ENCODE measurements around the gene JAKMIP3. TPM values are rescaled to one million over a fixed set of nuclear protein-coding genes. Genes with fewer than 3 reads are reported as not detected.

The JAKMIP3 gene
- total RNA-seq, 1 experiment from 2014 or later, result 5.6 TPM

- no peaks in the 10 kb centered on the region for H3K9me3 ChIP-seq (ENCODE audit: insufficient read depth, low read depth)
- ChIA-PET POLR2A (ENCODE audit: unreplicated experiment) (interaction anchor here (1.4 kb wide), 1 partner anchor 28 kb away, joined by 8 read pairs; no protein-coding TSS in a partner anchor), CTCF (no interaction called here)
- peaks cover 8% of the 10 kb centered on the region; the same call in 1 of the 2 replicates for H3F3A ChIP-seq (ENCODE audit: insufficient read depth, low read depth)
- DNase-seq, result no peak
- H3K4me3 ChIP-seq, result peak overlapping the region; percentile 77
- no peaks in the 10 kb centered on the region for H4K20me1 ChIP-seq (ENCODE audit: insufficient read depth)
- no peaks in the 10 kb centered on the region for H3K9me2 ChIP-seq (ENCODE audit: insufficient read depth)
- H3K27ac ChIP-seq, result peak overlapping the region; percentile 77
- BruUV-seq (replicated peaks), result no TSS peak
- no peaks in the 10 kb centered on the region for H3K27me3 ChIP-seq (ENCODE audit: insufficient read depth, low read depth)
- no peaks in the 10 kb centered on the region for H3K36me3 ChIP-seq (ENCODE audit: low read depth)
- intact Hi-C loops (cut with micrococcal nuclease; ENCODE audit: unreplicated experiment), result no loop called here
- peaks cover 2% of the 10 kb centered on the region; the same call in 1 of the 2 replicates for H3K79me2 ChIP-seq (ENCODE audit: low read depth)
- no peak overlapping the region for H2AFZ ChIP-seq
- no peak for TF ChIP-seq CTCF (conservative IDR thresholded peaks at IDR 0.05)
- H3K4me1 ChIP-seq (replicated peaks; ENCODE audit: insufficient read depth), result peaks cover 21% of the 10 kb centered on the region; the same call in 1 of the 2 replicates
- peak overlapping the region; percentile 88 for H3K4me2 ChIP-seq
These were observed 1.1 kb downstream of the JAKMIP3 start for GRCh38 chr10:132066812-132067211.

- H3K4me3 ChIP-seq, result no peak overlapping the region
- no peaks in the 10 kb centered on the region for H3K9me2 ChIP-seq (ENCODE audit: insufficient read depth)
- H3K36me3 ChIP-seq (ENCODE audit: low read depth), result no peaks in the 10 kb centered on the region
- H3K4me2 ChIP-seq, result no peak overlapping the region
- peaks cover 8% of the 10 kb centered on the region; the same call in 1 of the 2 replicates for H3F3A ChIP-seq (ENCODE audit: insufficient read depth, low read depth)
- no peak for TF ChIP-seq EZH2 (IDR thresholded peaks at IDR 0.05; ENCODE audit: low read depth)
- H4K20me1 ChIP-seq (ENCODE audit: insufficient read depth), result no peaks in the 10 kb centered on the region
- POLR2A ChIA-PET (ENCODE audit: unreplicated experiment), result no interaction called here
- H3K4me1 ChIP-seq (replicated peaks; ENCODE audit: insufficient read depth), result peaks cover 21% of the 10 kb centered on the region; the same call in 1 of the 2 replicates
- intact Hi-C loops (cut with micrococcal nuclease; ENCODE audit: unreplicated experiment), result no loop called here
- no peak overlapping the region for H2AFZ ChIP-seq
- no peaks in the 10 kb centered on the region for H3K27me3 ChIP-seq (ENCODE audit: insufficient read depth, low read depth)
- H3K27ac ChIP-seq, result no peak overlapping the region
- CTCF ChIA-PET, result no interaction called here
- H3K9me3 ChIP-seq (ENCODE audit: insufficient read depth, low read depth), result no peaks in the 10 kb centered on the region
- DNase-seq, result no peak
- H3K79me2 ChIP-seq (ENCODE audit: low read depth), result peaks cover 2% of the 10 kb centered on the region; the same call in 1 of the 2 replicates
- BruUV-seq (replicated peaks), result no TSS peak
These were observed 2.8 kb downstream of the JAKMIP3 start for GRCh38 chr10:132068431-132069121.

- ChIA-PET CTCF (no interaction called here), POLR2A (ENCODE audit: unreplicated experiment) (no interaction called here)
- H3K27ac ChIP-seq, result no peak overlapping the region
- H3K9me3 ChIP-seq (ENCODE audit: insufficient read depth, low read depth), result no peaks in the 10 kb centered on the region
- peaks cover 2% of the 10 kb centered on the region; the same call in 1 of the 2 replicates for H3K79me2 ChIP-seq (ENCODE audit: low read depth)
- no peaks in the 10 kb centered on the region for H3K9me2 ChIP-seq (ENCODE audit: insufficient read depth)
- peaks cover 8% of the 10 kb centered on the region; the same call in 1 of the 2 replicates for H3F3A ChIP-seq (ENCODE audit: insufficient read depth, low read depth)
- no TSS peak for BruUV-seq (replicated peaks)
- no peak for TF ChIP-seq EZH2 (IDR thresholded peaks at IDR 0.05; ENCODE audit: low read depth)
- no peak for TF ChIP-seq CTCF (conservative IDR thresholded peaks at IDR 0.05)
- peaks cover 21% of the 10 kb centered on the region; the same call in 1 of the 2 replicates for H3K4me1 ChIP-seq (replicated peaks; ENCODE audit: insufficient read depth)
- intact Hi-C loops (cut with micrococcal nuclease; ENCODE audit: unreplicated experiment), result no loop called here
- H3K4me3 ChIP-seq, result no peak overlapping the region
- DNase-seq, result no peak
- no peak overlapping the region for H3K4me2 ChIP-seq
- no peaks in the 10 kb centered on the region for H3K27me3 ChIP-seq (ENCODE audit: insufficient read depth, low read depth)
- H2AFZ ChIP-seq, result no peak overlapping the region
- H4K20me1 ChIP-seq (ENCODE audit: insufficient read depth), result no peaks in the 10 kb centered on the region
- no peaks in the 10 kb centered on the region for H3K36me3 ChIP-seq (ENCODE audit: low read depth)
These were observed 3.5 kb downstream of the JAKMIP3 start for GRCh38 chr10:132069122-132069848.
